Thymus (tissue), 11 donors: ENCODE data around the gene RGL2. TPM values are rescaled to one million over a fixed set of nuclear protein-coding genes. Genes with fewer than 3 reads are reported as not detected.

Source experiments
- DNase-seq, 9 donors: peaks; one replicate each; pipeline ENCODE4 v3.0.0-alpha.2; 2013; ENCODE audit warnings: low spot score in 9 of 9, low read depth in 6 of 9, missing footprints in 1 of 9
- H3K27ac ChIP-seq, 2 donors: one replicate each; pipeline ENCODE4 v1.5.1; 2013; ENCODE audit warnings: control low read depth in 1 of 2, low read depth in 1 of 2, low read length in 1 of 2, mild to moderate bottlenecking in 1 of 2, moderate library complexity in 1 of 2
- H3K27me3 ChIP-seq, 2 donors: one replicate each; pipeline ENCODE4 v1.5.1; 2013; ENCODE audit warnings: low read length in 1 of 2; ENCODE audit not compliant: control insufficient read depth in 2 of 2, insufficient read depth in 1 of 2
- H3K36me3 ChIP-seq, 2 donors: one replicate each; pipeline ENCODE4 v1.5.1; 2013; ENCODE audit warnings: low read length in 1 of 2, mild to moderate bottlenecking in 1 of 2, moderate library complexity in 1 of 2; ENCODE audit not compliant: control insufficient read depth in 2 of 2, insufficient read depth in 2 of 2
- H3K4me1 ChIP-seq, 2 donors: one replicate each; pipeline ENCODE4 v1.5.1; 2013; ENCODE audit warnings: low read length in 2 of 2; ENCODE audit not compliant: control insufficient read depth in 2 of 2, insufficient read depth in 2 of 2
- H3K4me3 ChIP-seq, 2 donors: one replicate each; pipeline ENCODE4 v1.5.1; 2013; ENCODE audit warnings: low read length in 2 of 2, control low read depth in 1 of 2, mild to moderate bottlenecking in 1 of 2
- H3K9me3 ChIP-seq, 2 donors: one replicate each; pipeline ENCODE4 v1.5.1; 2013; ENCODE audit warnings: low read length in 1 of 2, mild to moderate bottlenecking in 1 of 2; ENCODE audit not compliant: control insufficient read depth in 2 of 2, insufficient read depth in 1 of 2
- WGBS: extraction: QIAGEN DNeasy Blood & Tissue Kit; methylation state at CpG from one replicate; pipeline ENCODE4 v1.1.7; 2013; 5-methylcytosine and 5-hydroxymethylcytosine counted together
- polyA plus RNA-seq: library from polyadenylated mRNA; stranded (reverse); fragments of 200-250 nt; gene quantifications from one replicate; pipeline ENCODE4 v1.2.3, GENCODE V29; 2013
- total RNA-seq: library from RNA; stranded (reverse); fragments of 120-200 nt; gene quantifications from one replicate; pipeline ENCODE4 v1.2.4, GENCODE V29; 2013
- donor health status: healthy.

Gene RGL2
- total and polyA plus RNA-seq, 2 donors = 19.9 to 120 TPM

- Histone ChIP-seq H3K36me3 (peaks cover 27 to 33% of the 10 kb centered on the region in 2 donors), H3K27me3 (no peaks in the 10 kb centered on the region), H3K4me3 (peak overlapping the region; percentile 61 to 73), H3K9me3 (no peaks in the 10 kb centered on the region), H3K4me1 (peaks cover 21 to 67% of the 10 kb centered on the region in 2 donors), H3K27ac (peak overlapping the region; percentile 80 to 89)
- 86% methylated on average over 8 of the region's 8 CpGs for WGBS
- DNase-seq = no peak
Observed at GRCh38 chr6:33318426-33319073, 19.8 kb upstream of the RGL2 start.

- H3K36me3 ChIP-seq = peaks cover 27 to 33% of the 10 kb centered on the region in 2 donors
- H3K9me3 ChIP-seq = no peaks in the 10 kb centered on the region
- peaks cover 21 to 61% of the 10 kb centered on the region in 2 donors for H3K4me1 ChIP-seq
- H3K27ac ChIP-seq = peak within 1 kb of the TSS; percentile 80 to 89
- H3K4me3 ChIP-seq = peak within 1 kb of the TSS; percentile 61 to 73
- no peaks in the 10 kb centered on the region for H3K27me3 ChIP-seq
- WGBS = 5% methylated on average over 44 of the region's 44 CpGs
- DNase-seq = peak; percentile 88 to 99 (median 96)
Observed at GRCh38 chr6:33317669-33318425, 19.1 kb upstream of the RGL2 start, which contains the start of gene ZBTB22. Gene ZBTB22 (minus strand): TSS chr6:33317744. CDS start chr6:33316916, 828 bp downstream.

GRCh38 chr6:33317419-33317668, 18.6 kb upstream of the RGL2 start:
- WGBS = under 1% methylated on average over 27 of the region's 27 CpGs

GRCh38 chr6:33316603-33317418, 18.1 kb upstream of the RGL2 start:
- DNase-seq = peak in 1 of 9 donors; percentile 9
- peaks cover 0 to 4% of the 10 kb centered on the region in 2 donors for H3K9me3 ChIP-seq
- WGBS = 86% methylated on average over 19 of the region's 19 CpGs
- H3K27me3 ChIP-seq = no peaks in the 10 kb centered on the region
- peak overlapping the region; percentile 31 to 73 for H3K4me3 ChIP-seq
- peaks cover 27 to 34% of the 10 kb centered on the region in 2 donors for H3K36me3 ChIP-seq
- H3K4me1 ChIP-seq = peaks cover 23 to 67% of the 10 kb centered on the region in 2 donors
- peak overlapping the region; percentile 50 to 70 for H3K27ac ChIP-seq

More at GRCh38 chr6:33317419-33317668, 18.6 kb upstream of the RGL2 start:
- Histone ChIP-seq H3K9me3 (peaks cover 0 to 4% of the 10 kb centered on the region in 2 donors), H3K4me3 (peak overlapping the region; percentile 61 to 73), H3K27ac (peak overlapping the region; percentile 80 to 89), H3K4me1 (peaks cover 22 to 64% of the 10 kb centered on the region in 2 donors), H3K36me3 (peaks cover 27 to 33% of the 10 kb centered on the region in 2 donors), H3K27me3 (no peaks in the 10 kb centered on the region)
- DNase-seq = no peak

- Histone ChIP-seq H3K27me3 (no peaks in the 10 kb centered on the region), H3K4me1 (peaks cover 19 to 62% of the 10 kb centered on the region in 2 donors), H3K4me3 (no peak overlapping the region)
Observed at GRCh38 chr6:33315793-33316602, 17.3 kb upstream of the RGL2 start.

GRCh38 chr6:33314943-33315792, 16.4 kb upstream of the RGL2 start:
- peak overlapping the region in 1 of 2 donors; percentile 94 for H3K4me3 ChIP-seq
- H3K4me1 ChIP-seq = peaks cover 19 to 54% of the 10 kb centered on the region in 2 donors
- WGBS = 71% methylated on average over 47 of the region's 47 CpGs
- H3K9me3 ChIP-seq = peaks cover 0 to 4% of the 10 kb centered on the region in 2 donors
- peaks cover 17 to 35% of the 10 kb centered on the region in 2 donors for H3K36me3 ChIP-seq
- no peak for DNase-seq
- no peaks in the 10 kb centered on the region for H3K27me3 ChIP-seq
- H3K27ac ChIP-seq = peak overlapping the region; percentile 32 to 98

More at GRCh38 chr6:33315793-33316602, 17.3 kb upstream of the RGL2 start:
- H3K9me3 ChIP-seq = peaks cover 0 to 4% of the 10 kb centered on the region in 2 donors
- H3K36me3 ChIP-seq = peaks cover 23 to 35% of the 10 kb centered on the region in 2 donors
- 98% methylated on average over 17 of the region's 17 CpGs for WGBS
- DNase-seq = no peak
- peak overlapping the region in 1 of 2 donors; percentile 26 for H3K27ac ChIP-seq

- peak overlapping the region; percentile 65 to 94 for H3K4me3 ChIP-seq
- H3K27ac ChIP-seq = peak overlapping the region; percentile 92 to 98
- no peaks in the 10 kb centered on the region for H3K27me3 ChIP-seq
- H3K36me3 ChIP-seq = peaks cover 11 to 33% of the 10 kb centered on the region in 2 donors
- H3K9me3 ChIP-seq = peaks cover 0 to 4% of the 10 kb centered on the region in 2 donors
- peaks cover 19 to 49% of the 10 kb centered on the region in 2 donors for H3K4me1 ChIP-seq
- DNase-seq = peak in 5 of 9 donors; percentile 42 to 82 (median 65)
- 8% methylated on average over 10 of the region's 10 CpGs for WGBS
Observed at GRCh38 chr6:33314515-33314942, 15.8 kb upstream of the RGL2 start.
